K562 (cell line): ENCODE measurements around the gene USP10. TPM values are rescaled to one million over a fixed set of nuclear protein-coding genes. Genes with fewer than 3 reads are reported as not detected.

Experiments used
- ATAC-seq: fragments of 200-7000 bp; cut with Tn5 transposase; 3 replicates; pipeline ENCODE4 v1.9.1; 2020; ENCODE audit warnings: moderate library complexity
- BruUV-seq: library from RNA; stranded (reverse); fragments of 400-500 nt; replicated peaks from 2 replicates; lab custom pipeline; 2021; lab: Mats Ljungman, UMichigan
- CTCF ChIA-PET: fragments of 300-600 bp; formaldehyde crosslinking; extraction: SDS; loops from one replicate; lab custom pipeline; 2021; ENCODE audit warnings: low intra/inter-chr PET ratio; lab: Yijun Ruan, JAX
- POLR2A ChIA-PET: fragments of 300-600, 350-650 bp; sonication (Branson Sonifier 250); formaldehyde crosslinking; extraction: SDS; loops from one replicate; lab custom pipeline; 2021; ENCODE audit warnings: antibody characterized with exemption, inconsistent platforms; lab: Yijun Ruan, JAX
- DNase-seq, 4 experiments: peaks; one replicate each; pipeline versions ENCODE4 v3.0.0 to v3.0.0-alpha.2; 2011 to 2018; ENCODE audit warnings: low spot score in 3 of 4, mixed read lengths in 3 of 4; ENCODE audit errors: extremely low read depth in 1 of 4
- FAIRE-seq: peaks from 2 replicates; lab custom pipeline; 2011; peaks lifted over from hg19 to GRCh38; lab: Jason Lieb, UNC
- H2AFZ ChIP-seq: 2 replicates; pipeline ENCODE4 v1.6.0; 2011; ENCODE audit warnings: low read depth, low read length, control low read depth, inconsistent platforms
- H3K27ac ChIP-seq: fragments of 200-600 bp; 3 replicates; pipeline ENCODE4 v1.8.0; 2011; ENCODE audit warnings: low read depth, mild to moderate bottlenecking, control low read depth, inconsistent platforms, low read length, moderate library complexity, mixed read lengths; ENCODE audit errors: extremely low read depth
- H3K27me3 ChIP-seq, 2 experiments: fragments of 300-600 bp in 1 of 2; 2 replicates in 1 of 2; 3 replicates in 1 of 2; pipeline versions ENCODE4 v1.6.0 to v1.8.0; 2011; ENCODE audit warnings: inconsistent platforms in 2 of 2, low read length in 2 of 2, mild to moderate bottlenecking in 1 of 2, mixed read lengths in 1 of 2, moderate library complexity in 1 of 2; ENCODE audit not compliant: control insufficient read depth in 2 of 2, insufficient read depth in 2 of 2
- H3K36me3 ChIP-seq: fragments of 300-600 bp; 3 replicates; pipeline ENCODE4 v1.8.0; 2011; ENCODE audit warnings: mild to moderate bottlenecking, low read length, inconsistent platforms; ENCODE audit not compliant: control insufficient read depth, insufficient read depth
- H3K4me1 ChIP-seq, 2 experiments: fragments of 200-600 bp in 1 of 2; replicated peaks in 1 of 2; 2 replicates in 1 of 2; 3 replicates in 1 of 2; pipeline versions ENCODE4 v1.5.1 to v1.8.0; 2011; ENCODE audit warnings: inconsistent platforms in 2 of 2, low read length in 2 of 2, mild to moderate bottlenecking in 1 of 2, mixed read lengths in 1 of 2, moderate library complexity in 1 of 2; ENCODE audit not compliant: control insufficient read depth in 2 of 2, insufficient read depth in 2 of 2
- H3K4me2 ChIP-seq: 2 replicates; pipeline ENCODE4 v1.6.1; 2011; ENCODE audit warnings: low read length, control low read depth, inconsistent platforms, mixed read lengths; ENCODE audit not compliant: insufficient read depth
- H3K4me3 ChIP-seq: fragments of 200-600 bp; sonication (generic), shearing (Covaris generic); 2 replicates; pipeline ENCODE4 v1.5.1; 2016; ENCODE audit warnings: control low read depth, inconsistent platforms
- H3K79me2 ChIP-seq: fragments of 200-600 bp; 3 replicates; pipeline ENCODE4 v1.8.0; 2011; ENCODE audit warnings: low read length, inconsistent platforms; ENCODE audit not compliant: control insufficient read depth, insufficient read depth
- H3K9ac ChIP-seq, 2 experiments: 2 replicates each; pipeline versions ENCODE4 v1.6.0 to v1.6.1; 2011; ENCODE audit warnings: low read depth in 2 of 2, low read length in 2 of 2, control low read depth in 1 of 2, inconsistent platforms in 1 of 2, mild to moderate bottlenecking in 1 of 2, mixed read lengths in 1 of 2; ENCODE audit not compliant: insufficient read depth in 1 of 2
- H3K9me1 ChIP-seq: one replicate; pipeline ENCODE4 v1.6.0; 2011; ENCODE audit warnings: inconsistent platforms, mild to moderate bottlenecking, low read length, moderate library complexity; ENCODE audit not compliant: control insufficient read depth, insufficient read depth
- H3K9me3 ChIP-seq: replicated peaks from 2 replicates; pipeline ENCODE4 v1.5.1; 2011; ENCODE audit warnings: low read depth, low read length, inconsistent platforms; ENCODE audit not compliant: control insufficient read depth, insufficient read depth
- H4K20me1 ChIP-seq: replicated peaks from 2 replicates; pipeline ENCODE4 v1.6.1; 2011; ENCODE audit warnings: low read length, inconsistent platforms, mixed read lengths; ENCODE audit not compliant: control insufficient read depth, insufficient read depth
- CBX3 ChIP-seq, 2 experiments: IDR thresholded peaks; 1 replicate in 1 of 2; 2 replicates in 1 of 2; pipeline ENCODE4 v1.6.1; 2012; ENCODE audit warnings: inconsistent platforms in 2 of 2, low read length in 2 of 2, borderline replicate concordance in 1 of 2, control low read depth in 1 of 2
- POLR2A ChIP-seq: fragments of 450-650 bp; conservative IDR thresholded peaks from 2 replicates; pipeline ENCODE4 v1.6.1; 2016
- ZNF311 ChIP-seq: fragments of 250-450 bp; sonication (Bioruptor Pico); IDR thresholded peaks from 2 replicates; pipeline ENCODE4 v1.4.0; 2020; ENCODE audit warnings: mild to moderate bottlenecking, moderate library complexity
- WGBS: fragments of 100-300 bp; shearing (Covaris generic); methylation state at CpG from one replicate; pipeline ENCODE4 v1.1.6; 2016; ENCODE audit warnings: low coverage, mixed read lengths; ENCODE audit not compliant: insufficient coverage; ENCODE audit errors: missing lambda C conversion rate; 5-methylcytosine and 5-hydroxymethylcytosine counted together
- in situ Hi-C: fragments of 300-500 bp; cut with MboI; formaldehyde crosslinking; loops from 4 replicates; pipeline ENCODE4 v1.15.0; 2018; ENCODE audit warnings: inconsistent platforms, mixed read lengths
- intact Hi-C: fragments of 100-400 bp; cut with micrococcal nuclease; formaldehyde crosslinking; loops from 2 replicates; pipeline ENCODE4 v1.14.2; 2022
- polyA plus RNA-seq, 8 experiments: library from polyadenylated mRNA; depleted of rRNA in 4 of 8; stranded (reverse) in 5 of 8; unstranded in 3 of 8; fragments of >200 nt; fragmentation: Nextera tagmentation in 2 of 8; fragmentation: Illumina TruSeq in 1 of 8; extraction: Ambion mirVana in 2 of 8; extraction: Trizol in 1 of 8; gene quantifications; 2 replicates each; pipeline versions ENCODE4 v1.2.1 to v1.2.3, GENCODE V29; 2011 to 2014; ENCODE audit warnings: inconsistent platforms in 1 of 8, missing spikeins in 1 of 8
- total RNA-seq, 7 experiments: library from RNA; depleted of rRNA in 6 of 7; stranded (reverse); fragments of >200 nt in 6 of 7; fragmentation: Illumina TruSeq in 2 of 7; extraction: Trizol in 2 of 7; gene quantifications; 2 replicates each; pipeline versions ENCODE4 v1.2.1 to v1.2.3, GENCODE V29; 2011 to 2021; ENCODE audit warnings: low replicate concordance in 1 of 7
- TF ChIP-seq, protein P1 (sequence below): fragments of 250-450 bp; sonication (Bioruptor Pico); IDR thresholded peaks from 2 replicates; pipeline ENCODE4 v1.4.0; 2020
- TF ChIP-seq, protein P2 (sequence below): fragments of 200-600 bp; sonication (generic); IDR thresholded peaks from one replicate; pipeline ENCODE4 v1.6.1; 2012; ENCODE audit warnings: mild to moderate bottlenecking, low read depth, low read length, inconsistent platforms

The USP10 gene
- total and polyA plus RNA-seq, 9 of the 15 experiments (the other 6 are each of a cell fraction or from before 2014, with no cell fraction given) = 61.7 to 197 (median 116) TPM

DNA sequence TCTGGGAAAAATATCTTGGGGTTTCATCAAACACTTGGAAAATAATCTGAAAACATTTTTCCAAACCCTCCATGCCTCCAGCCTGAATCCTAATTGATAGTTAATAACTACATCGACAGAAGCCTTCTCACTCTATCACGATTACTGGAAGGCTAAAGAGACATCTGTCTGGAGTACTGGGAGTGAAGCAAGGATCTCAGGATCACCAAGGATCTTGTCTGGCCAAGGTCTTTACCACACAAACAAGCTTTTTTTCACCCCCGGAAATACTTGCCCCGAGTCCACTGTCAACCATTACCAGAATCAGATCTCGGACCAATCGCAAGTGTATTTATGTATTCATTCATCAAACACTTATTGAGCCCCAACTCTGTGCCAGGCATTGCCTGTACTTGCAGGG lies 91.7 kb downstream of the USP10 start:
- Histone ChIP-seq H3K4me3 (no peak overlapping the region), H3K9me3 (no peaks in the 10 kb centered on the region), H3K4me1 (peaks cover 2 to 13% of the 10 kb centered on the region in 2 experiments; a peak in 2 of 5 replicates), H3K36me3 (no peaks in the 10 kb centered on the region), H3K27me3 (peaks cover 0 to 12% of the 10 kb centered on the region in 2 experiments; a peak in 2 of 5 replicates), H3K9me1 (no peaks in the 10 kb centered on the region), H3K4me2 (no peak overlapping the region), H2AFZ (no peak overlapping the region), H4K20me1 (no peaks in the 10 kb centered on the region), H3K27ac (no peak overlapping the region), H3K79me2 (no peaks in the 10 kb centered on the region), H3K9ac (no peak overlapping the region)
- 36% methylated on average over 6 of the region's 6 CpGs for WGBS
- DNase-seq (no peak), ATAC-seq (no peak), FAIRE-seq (no peak)
- no TSS peak for BruUV-seq
- intact Hi-C loops (no loop called here), in situ Hi-C loops (no loop called here)
- CTCF ChIA-PET = interaction anchor here (0.7 kb wide), 1 partner anchor 39 kb away, joined by 3 read pairs; no protein-coding TSS in a partner anchor
- POLR2A ChIA-PET = interaction anchor here (0.6 to 1.1 kb wide), 2 partner anchors 9 to 11 kb away, joined by 3 to 4 read pairs; no protein-coding TSS in a partner anchor
- TF ChIP-seq, protein P1, sequence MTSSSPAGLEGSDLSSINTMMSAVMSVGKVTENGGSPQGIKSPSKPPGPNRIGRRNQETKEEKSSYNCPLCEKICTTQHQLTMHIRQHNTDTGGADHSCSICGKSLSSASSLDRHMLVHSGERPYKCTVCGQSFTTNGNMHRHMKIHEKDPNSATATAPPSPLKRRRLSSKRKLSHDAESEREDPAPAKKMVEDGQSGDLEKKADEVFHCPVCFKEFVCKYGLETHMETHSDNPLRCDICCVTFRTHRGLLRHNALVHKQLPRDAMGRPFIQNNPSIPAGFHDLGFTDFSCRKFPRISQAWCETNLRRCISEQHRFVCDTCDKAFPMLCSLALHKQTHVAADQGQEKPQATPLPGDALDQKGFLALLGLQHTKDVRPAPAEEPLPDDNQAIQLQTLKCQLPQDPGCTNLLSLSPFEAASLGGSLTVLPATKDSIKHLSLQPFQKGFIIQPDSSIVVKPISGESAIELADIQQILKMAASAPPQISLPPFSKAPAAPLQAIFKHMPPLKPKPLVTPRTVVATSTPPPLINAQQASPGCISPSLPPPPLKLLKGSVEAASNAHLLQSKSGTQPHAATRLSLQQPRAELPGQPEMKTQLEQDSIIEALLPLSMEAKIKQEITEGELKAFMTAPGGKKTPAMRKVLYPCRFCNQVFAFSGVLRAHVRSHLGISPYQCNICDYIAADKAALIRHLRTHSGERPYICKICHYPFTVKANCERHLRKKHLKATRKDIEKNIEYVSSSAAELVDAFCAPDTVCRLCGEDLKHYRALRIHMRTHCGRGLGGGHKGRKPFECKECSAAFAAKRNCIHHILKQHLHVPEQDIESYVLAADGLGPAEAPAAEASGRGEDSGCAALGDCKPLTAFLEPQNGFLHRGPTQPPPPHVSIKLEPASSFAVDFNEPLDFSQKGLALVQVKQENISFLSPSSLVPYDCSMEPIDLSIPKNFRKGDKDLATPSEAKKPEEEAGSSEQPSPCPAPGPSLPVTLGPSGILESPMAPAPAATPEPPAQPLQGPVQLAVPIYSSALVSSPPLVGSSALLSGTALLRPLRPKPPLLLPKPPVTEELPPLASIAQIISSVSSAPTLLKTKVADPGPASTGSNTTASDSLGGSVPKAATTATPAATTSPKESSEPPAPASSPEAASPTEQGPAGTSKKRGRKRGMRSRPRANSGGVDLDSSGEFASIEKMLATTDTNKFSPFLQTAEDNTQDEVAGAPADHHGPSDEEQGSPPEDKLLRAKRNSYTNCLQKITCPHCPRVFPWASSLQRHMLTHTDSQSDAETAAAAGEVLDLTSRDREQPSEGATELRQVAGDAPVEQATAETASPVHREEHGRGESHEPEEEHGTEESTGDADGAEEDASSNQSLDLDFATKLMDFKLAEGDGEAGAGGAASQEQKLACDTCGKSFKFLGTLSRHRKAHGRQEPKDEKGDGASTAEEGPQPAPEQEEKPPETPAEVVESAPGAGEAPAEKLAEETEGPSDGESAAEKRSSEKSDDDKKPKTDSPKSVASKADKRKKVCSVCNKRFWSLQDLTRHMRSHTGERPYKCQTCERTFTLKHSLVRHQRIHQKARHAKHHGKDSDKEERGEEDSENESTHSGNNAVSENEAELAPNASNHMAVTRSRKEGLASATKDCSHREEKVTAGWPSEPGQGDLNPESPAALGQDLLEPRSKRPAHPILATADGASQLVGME (CRISPR knock-in tag) = no peak
- no peak for TF ChIP-seq POLR2A
- TF ChIP-seq CBX3 (IDR thresholded peaks at IDR 0.05; ENCODE audit: borderline replicate concordance in 1 of 2, low read length in 2 of 2) = no peak
- TF ChIP-seq, protein P2, sequence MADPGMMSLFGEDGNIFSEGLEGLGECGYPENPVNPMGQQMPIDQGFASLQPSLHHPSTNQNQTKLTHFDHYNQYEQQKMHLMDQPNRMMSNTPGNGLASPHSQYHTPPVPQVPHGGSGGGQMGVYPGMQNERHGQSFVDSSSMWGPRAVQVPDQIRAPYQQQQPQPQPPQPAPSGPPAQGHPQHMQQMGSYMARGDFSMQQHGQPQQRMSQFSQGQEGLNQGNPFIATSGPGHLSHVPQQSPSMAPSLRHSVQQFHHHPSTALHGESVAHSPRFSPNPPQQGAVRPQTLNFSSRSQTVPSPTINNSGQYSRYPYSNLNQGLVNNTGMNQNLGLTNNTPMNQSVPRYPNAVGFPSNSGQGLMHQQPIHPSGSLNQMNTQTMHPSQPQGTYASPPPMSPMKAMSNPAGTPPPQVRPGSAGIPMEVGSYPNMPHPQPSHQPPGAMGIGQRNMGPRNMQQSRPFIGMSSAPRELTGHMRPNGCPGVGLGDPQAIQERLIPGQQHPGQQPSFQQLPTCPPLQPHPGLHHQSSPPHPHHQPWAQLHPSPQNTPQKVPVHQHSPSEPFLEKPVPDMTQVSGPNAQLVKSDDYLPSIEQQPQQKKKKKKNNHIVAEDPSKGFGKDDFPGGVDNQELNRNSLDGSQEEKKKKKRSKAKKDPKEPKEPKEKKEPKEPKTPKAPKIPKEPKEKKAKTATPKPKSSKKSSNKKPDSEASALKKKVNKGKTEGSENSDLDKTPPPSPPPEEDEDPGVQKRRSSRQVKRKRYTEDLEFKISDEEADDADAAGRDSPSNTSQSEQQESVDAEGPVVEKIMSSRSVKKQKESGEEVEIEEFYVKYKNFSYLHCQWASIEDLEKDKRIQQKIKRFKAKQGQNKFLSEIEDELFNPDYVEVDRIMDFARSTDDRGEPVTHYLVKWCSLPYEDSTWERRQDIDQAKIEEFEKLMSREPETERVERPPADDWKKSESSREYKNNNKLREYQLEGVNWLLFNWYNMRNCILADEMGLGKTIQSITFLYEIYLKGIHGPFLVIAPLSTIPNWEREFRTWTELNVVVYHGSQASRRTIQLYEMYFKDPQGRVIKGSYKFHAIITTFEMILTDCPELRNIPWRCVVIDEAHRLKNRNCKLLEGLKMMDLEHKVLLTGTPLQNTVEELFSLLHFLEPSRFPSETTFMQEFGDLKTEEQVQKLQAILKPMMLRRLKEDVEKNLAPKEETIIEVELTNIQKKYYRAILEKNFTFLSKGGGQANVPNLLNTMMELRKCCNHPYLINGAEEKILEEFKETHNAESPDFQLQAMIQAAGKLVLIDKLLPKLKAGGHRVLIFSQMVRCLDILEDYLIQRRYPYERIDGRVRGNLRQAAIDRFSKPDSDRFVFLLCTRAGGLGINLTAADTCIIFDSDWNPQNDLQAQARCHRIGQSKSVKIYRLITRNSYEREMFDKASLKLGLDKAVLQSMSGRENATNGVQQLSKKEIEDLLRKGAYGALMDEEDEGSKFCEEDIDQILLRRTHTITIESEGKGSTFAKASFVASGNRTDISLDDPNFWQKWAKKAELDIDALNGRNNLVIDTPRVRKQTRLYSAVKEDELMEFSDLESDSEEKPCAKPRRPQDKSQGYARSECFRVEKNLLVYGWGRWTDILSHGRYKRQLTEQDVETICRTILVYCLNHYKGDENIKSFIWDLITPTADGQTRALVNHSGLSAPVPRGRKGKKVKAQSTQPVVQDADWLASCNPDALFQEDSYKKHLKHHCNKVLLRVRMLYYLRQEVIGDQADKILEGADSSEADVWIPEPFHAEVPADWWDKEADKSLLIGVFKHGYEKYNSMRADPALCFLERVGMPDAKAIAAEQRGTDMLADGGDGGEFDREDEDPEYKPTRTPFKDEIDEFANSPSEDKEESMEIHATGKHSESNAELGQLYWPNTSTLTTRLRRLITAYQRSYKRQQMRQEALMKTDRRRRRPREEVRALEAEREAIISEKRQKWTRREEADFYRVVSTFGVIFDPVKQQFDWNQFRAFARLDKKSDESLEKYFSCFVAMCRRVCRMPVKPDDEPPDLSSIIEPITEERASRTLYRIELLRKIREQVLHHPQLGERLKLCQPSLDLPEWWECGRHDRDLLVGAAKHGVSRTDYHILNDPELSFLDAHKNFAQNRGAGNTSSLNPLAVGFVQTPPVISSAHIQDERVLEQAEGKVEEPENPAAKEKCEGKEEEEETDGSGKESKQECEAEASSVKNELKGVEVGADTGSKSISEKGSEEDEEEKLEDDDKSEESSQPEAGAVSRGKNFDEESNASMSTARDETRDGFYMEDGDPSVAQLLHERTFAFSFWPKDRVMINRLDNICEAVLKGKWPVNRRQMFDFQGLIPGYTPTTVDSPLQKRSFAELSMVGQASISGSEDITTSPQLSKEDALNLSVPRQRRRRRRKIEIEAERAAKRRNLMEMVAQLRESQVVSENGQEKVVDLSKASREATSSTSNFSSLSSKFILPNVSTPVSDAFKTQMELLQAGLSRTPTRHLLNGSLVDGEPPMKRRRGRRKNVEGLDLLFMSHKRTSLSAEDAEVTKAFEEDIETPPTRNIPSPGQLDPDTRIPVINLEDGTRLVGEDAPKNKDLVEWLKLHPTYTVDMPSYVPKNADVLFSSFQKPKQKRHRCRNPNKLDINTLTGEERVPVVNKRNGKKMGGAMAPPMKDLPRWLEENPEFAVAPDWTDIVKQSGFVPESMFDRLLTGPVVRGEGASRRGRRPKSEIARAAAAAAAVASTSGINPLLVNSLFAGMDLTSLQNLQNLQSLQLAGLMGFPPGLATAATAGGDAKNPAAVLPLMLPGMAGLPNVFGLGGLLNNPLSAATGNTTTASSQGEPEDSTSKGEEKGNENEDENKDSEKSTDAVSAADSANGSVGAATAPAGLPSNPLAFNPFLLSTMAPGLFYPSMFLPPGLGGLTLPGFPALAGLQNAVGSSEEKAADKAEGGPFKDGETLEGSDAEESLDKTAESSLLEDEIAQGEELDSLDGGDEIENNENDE = no peak
- no peak for TF ChIP-seq ZNF311 (CRISPR knock-in tag)
